ENCODE measurements around the gene CLDN4.

DNA sequence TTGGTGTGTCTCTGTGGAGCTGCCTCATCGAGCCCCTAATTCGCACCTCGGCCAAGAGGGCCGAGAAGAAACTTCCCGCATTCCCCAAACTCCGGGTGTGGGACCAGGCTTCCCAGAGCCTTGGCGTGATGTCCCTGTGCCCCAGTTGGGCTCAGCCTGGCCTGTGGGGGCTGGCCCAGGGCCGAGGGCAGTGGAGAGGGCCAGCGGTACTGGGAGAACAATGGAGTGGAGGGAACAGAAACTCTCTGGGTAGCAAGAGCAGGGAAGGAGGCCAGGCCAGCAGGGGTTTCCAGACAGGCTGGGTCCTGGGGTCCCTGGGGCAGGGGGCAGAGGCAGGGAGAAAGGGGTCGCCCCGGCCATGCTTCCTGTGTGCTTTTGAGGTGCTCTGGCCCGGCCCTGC lies 46.2 kb downstream of the CLDN4 start:
- no peak for TF ChIP-seq CBFB (CRISPR knock-in tag; IDR thresholded peaks at IDR 0.05)
- TF ChIP-seq, protein P1, sequence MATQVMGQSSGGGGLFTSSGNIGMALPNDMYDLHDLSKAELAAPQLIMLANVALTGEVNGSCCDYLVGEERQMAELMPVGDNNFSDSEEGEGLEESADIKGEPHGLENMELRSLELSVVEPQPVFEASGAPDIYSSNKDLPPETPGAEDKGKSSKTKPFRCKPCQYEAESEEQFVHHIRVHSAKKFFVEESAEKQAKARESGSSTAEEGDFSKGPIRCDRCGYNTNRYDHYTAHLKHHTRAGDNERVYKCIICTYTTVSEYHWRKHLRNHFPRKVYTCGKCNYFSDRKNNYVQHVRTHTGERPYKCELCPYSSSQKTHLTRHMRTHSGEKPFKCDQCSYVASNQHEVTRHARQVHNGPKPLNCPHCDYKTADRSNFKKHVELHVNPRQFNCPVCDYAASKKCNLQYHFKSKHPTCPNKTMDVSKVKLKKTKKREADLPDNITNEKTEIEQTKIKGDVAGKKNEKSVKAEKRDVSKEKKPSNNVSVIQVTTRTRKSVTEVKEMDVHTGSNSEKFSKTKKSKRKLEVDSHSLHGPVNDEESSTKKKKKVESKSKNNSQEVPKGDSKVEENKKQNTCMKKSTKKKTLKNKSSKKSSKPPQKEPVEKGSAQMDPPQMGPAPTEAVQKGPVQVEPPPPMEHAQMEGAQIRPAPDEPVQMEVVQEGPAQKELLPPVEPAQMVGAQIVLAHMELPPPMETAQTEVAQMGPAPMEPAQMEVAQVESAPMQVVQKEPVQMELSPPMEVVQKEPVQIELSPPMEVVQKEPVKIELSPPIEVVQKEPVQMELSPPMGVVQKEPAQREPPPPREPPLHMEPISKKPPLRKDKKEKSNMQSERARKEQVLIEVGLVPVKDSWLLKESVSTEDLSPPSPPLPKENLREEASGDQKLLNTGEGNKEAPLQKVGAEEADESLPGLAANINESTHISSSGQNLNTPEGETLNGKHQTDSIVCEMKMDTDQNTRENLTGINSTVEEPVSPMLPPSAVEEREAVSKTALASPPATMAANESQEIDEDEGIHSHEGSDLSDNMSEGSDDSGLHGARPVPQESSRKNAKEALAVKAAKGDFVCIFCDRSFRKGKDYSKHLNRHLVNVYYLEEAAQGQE (IDR thresholded peaks at IDR 0.05; ENCODE audit: borderline replicate concordance) = no peak
- TF ChIP-seq, protein P1 (CRISPR knock-in tag; IDR thresholded peaks at IDR 0.05; ENCODE audit: low read depth) = no peak
- TF ChIP-seq CEBPG (CRISPR knock-in tag; IDR thresholded peaks at IDR 0.05) = no peak
- TF ChIP-seq CEBPG (tag; conservative IDR thresholded peaks at IDR 0.05 in 1 of 2, IDR thresholded peaks at IDR 0.05 in 1 of 2) = no peak
- TF ChIP-seq, protein P2, sequence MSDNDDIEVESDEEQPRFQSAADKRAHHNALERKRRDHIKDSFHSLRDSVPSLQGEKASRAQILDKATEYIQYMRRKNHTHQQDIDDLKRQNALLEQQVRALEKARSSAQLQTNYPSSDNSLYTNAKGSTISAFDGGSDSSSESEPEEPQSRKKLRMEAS (CRISPR knock-in tag; IDR thresholded peaks at IDR 0.05) = no peak
- TF ChIP-seq BHLHE40 (IDR thresholded peaks at IDR 0.05; ENCODE audit: low read length) = no peak
- TF ChIP-seq, protein P3, sequence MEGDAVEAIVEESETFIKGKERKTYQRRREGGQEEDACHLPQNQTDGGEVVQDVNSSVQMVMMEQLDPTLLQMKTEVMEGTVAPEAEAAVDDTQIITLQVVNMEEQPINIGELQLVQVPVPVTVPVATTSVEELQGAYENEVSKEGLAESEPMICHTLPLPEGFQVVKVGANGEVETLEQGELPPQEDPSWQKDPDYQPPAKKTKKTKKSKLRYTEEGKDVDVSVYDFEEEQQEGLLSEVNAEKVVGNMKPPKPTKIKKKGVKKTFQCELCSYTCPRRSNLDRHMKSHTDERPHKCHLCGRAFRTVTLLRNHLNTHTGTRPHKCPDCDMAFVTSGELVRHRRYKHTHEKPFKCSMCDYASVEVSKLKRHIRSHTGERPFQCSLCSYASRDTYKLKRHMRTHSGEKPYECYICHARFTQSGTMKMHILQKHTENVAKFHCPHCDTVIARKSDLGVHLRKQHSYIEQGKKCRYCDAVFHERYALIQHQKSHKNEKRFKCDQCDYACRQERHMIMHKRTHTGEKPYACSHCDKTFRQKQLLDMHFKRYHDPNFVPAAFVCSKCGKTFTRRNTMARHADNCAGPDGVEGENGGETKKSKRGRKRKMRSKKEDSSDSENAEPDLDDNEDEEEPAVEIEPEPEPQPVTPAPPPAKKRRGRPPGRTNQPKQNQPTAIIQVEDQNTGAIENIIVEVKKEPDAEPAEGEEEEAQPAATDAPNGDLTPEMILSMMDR (IDR thresholded peaks at IDR 0.05 in 2 of 3, conservative IDR thresholded peaks at IDR 0.05 in 1 of 3; ENCODE audit: insufficient read depth in 2 of 3, low read depth in 1 of 3, low read length in 3 of 3) = no peak
- TF ChIP-seq, protein P4, sequence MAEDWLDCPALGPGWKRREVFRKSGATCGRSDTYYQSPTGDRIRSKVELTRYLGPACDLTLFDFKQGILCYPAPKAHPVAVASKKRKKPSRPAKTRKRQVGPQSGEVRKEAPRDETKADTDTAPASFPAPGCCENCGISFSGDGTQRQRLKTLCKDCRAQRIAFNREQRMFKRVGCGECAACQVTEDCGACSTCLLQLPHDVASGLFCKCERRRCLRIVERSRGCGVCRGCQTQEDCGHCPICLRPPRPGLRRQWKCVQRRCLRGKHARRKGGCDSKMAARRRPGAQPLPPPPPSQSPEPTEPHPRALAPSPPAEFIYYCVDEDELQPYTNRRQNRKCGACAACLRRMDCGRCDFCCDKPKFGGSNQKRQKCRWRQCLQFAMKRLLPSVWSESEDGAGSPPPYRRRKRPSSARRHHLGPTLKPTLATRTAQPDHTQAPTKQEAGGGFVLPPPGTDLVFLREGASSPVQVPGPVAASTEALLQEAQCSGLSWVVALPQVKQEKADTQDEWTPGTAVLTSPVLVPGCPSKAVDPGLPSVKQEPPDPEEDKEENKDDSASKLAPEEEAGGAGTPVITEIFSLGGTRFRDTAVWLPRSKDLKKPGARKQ (CRISPR knock-in tag; IDR thresholded peaks at IDR 0.05) = no peak
- no peak for TF ChIP-seq CBX3 (IDR thresholded peaks at IDR 0.05; ENCODE audit: borderline replicate concordance in 1 of 2, low read length in 2 of 2)
- TF ChIP-seq, protein P5, sequence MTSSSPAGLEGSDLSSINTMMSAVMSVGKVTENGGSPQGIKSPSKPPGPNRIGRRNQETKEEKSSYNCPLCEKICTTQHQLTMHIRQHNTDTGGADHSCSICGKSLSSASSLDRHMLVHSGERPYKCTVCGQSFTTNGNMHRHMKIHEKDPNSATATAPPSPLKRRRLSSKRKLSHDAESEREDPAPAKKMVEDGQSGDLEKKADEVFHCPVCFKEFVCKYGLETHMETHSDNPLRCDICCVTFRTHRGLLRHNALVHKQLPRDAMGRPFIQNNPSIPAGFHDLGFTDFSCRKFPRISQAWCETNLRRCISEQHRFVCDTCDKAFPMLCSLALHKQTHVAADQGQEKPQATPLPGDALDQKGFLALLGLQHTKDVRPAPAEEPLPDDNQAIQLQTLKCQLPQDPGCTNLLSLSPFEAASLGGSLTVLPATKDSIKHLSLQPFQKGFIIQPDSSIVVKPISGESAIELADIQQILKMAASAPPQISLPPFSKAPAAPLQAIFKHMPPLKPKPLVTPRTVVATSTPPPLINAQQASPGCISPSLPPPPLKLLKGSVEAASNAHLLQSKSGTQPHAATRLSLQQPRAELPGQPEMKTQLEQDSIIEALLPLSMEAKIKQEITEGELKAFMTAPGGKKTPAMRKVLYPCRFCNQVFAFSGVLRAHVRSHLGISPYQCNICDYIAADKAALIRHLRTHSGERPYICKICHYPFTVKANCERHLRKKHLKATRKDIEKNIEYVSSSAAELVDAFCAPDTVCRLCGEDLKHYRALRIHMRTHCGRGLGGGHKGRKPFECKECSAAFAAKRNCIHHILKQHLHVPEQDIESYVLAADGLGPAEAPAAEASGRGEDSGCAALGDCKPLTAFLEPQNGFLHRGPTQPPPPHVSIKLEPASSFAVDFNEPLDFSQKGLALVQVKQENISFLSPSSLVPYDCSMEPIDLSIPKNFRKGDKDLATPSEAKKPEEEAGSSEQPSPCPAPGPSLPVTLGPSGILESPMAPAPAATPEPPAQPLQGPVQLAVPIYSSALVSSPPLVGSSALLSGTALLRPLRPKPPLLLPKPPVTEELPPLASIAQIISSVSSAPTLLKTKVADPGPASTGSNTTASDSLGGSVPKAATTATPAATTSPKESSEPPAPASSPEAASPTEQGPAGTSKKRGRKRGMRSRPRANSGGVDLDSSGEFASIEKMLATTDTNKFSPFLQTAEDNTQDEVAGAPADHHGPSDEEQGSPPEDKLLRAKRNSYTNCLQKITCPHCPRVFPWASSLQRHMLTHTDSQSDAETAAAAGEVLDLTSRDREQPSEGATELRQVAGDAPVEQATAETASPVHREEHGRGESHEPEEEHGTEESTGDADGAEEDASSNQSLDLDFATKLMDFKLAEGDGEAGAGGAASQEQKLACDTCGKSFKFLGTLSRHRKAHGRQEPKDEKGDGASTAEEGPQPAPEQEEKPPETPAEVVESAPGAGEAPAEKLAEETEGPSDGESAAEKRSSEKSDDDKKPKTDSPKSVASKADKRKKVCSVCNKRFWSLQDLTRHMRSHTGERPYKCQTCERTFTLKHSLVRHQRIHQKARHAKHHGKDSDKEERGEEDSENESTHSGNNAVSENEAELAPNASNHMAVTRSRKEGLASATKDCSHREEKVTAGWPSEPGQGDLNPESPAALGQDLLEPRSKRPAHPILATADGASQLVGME (CRISPR knock-in tag; IDR thresholded peaks at IDR 0.05) = no peak
- no peak for TF ChIP-seq FOXJ3 (CRISPR knock-in tag; IDR thresholded peaks at IDR 0.05)
- TF ChIP-seq, protein P6, sequence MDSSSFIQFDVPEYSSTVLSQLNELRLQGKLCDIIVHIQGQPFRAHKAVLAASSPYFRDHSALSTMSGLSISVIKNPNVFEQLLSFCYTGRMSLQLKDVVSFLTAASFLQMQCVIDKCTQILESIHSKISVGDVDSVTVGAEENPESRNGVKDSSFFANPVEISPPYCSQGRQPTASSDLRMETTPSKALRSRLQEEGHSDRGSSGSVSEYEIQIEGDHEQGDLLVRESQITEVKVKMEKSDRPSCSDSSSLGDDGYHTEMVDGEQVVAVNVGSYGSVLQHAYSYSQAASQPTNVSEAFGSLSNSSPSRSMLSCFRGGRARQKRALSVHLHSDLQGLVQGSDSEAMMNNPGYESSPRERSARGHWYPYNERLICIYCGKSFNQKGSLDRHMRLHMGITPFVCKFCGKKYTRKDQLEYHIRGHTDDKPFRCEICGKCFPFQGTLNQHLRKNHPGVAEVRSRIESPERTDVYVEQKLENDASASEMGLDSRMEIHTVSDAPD (CRISPR knock-in tag; IDR thresholded peaks at IDR 0.05) = no peak

Data from K562 (cell line).